MM.1S (cell line): ENCODE measurements around the gene ORAI3.

Experiments used
- EZH2 ChIP-seq: fragments of 300-600 bp; sonication (generic); optimal IDR thresholded peaks from 2 replicates; pipeline ENCODE3; 2017; ENCODE audit warnings: low read depth, mild to moderate bottlenecking, antibody characterized with exemption, low read length, mixed read lengths
- EZH2phosphoT487 ChIP-seq: fragments of 300-600 bp; sonication (generic); IDR thresholded peaks from 2 replicates; pipeline ENCODE4 v1.6.1; 2018; ENCODE audit warnings: antibody characterized with exemption, low read length
- TF ChIP-seq, protein P1 (sequence below): fragments of 300-600 bp; sonication (generic); IDR thresholded peaks from 2 replicates; pipeline ENCODE4 v1.5.1; 2016; ENCODE audit warnings: antibody characterized with exemption, low read length, mixed read lengths

DNA sequence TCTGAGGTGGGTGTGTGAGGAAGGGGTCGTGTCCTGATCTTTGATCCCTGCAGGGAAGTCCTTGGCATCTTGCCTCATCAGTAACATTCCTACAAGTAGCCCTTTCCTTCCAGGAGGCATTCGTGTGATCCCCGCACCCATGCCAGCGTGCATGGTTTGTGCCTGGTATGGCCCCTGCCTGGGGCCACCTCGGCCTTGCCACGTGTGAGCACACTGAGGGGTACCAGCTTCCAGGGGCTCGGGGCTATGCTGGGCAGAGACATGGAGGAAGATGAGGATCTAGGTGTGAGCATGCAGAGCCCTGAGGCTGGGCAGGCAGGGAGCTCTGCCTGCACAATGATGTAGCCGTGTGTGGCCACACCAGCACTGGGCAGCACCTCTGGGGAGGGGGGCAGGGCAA lies 42.2 kb downstream of the ORAI3 start:
- TF ChIP-seq, protein P1, sequence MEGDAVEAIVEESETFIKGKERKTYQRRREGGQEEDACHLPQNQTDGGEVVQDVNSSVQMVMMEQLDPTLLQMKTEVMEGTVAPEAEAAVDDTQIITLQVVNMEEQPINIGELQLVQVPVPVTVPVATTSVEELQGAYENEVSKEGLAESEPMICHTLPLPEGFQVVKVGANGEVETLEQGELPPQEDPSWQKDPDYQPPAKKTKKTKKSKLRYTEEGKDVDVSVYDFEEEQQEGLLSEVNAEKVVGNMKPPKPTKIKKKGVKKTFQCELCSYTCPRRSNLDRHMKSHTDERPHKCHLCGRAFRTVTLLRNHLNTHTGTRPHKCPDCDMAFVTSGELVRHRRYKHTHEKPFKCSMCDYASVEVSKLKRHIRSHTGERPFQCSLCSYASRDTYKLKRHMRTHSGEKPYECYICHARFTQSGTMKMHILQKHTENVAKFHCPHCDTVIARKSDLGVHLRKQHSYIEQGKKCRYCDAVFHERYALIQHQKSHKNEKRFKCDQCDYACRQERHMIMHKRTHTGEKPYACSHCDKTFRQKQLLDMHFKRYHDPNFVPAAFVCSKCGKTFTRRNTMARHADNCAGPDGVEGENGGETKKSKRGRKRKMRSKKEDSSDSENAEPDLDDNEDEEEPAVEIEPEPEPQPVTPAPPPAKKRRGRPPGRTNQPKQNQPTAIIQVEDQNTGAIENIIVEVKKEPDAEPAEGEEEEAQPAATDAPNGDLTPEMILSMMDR = no peak
- TF ChIP-seq EZH2 (no peak), EZH2phosphoT487 (no peak)
